Measurements from ENCODE around the gene DSG3. TPM values are rescaled to one million over a fixed set of nuclear protein-coding genes. Genes with fewer than 3 reads are reported as not detected.

The DSG3 gene
- total and polyA plus RNA-seq, 2 of the 13 experiments (the other 11 are each of a cell fraction or from before 2014, with no cell fraction given): not detected

DNA sequence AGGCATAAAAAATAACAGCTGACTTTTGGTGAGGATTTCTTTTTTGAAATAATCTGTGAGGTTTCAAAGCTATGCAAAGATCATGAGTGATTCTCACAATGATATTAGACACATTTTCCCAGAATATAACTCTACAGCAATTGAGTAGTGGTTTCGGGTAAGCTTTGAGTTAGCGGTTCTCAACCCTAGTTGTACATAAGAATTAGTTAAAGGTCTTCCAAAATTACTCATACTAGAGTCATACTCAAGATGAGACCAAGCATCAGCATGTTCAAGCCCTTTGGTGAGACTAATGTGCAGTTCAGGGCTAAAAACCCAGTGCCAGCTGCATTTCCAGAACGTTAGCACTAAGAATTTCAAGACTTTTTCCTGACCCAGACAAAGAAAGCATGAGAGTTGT, 39.9 kb upstream of the DSG3 start (continued):
- TF ChIP-seq FOSL1 (CRISPR knock-in tag; IDR thresholded peaks at IDR 0.05; ENCODE audit: borderline replicate concordance): no peak
- TF ChIP-seq POLR2A (IDR thresholded peaks at IDR 0.05; ENCODE audit: insufficient read depth in 1 of 2, low read depth in 2 of 2, low read length in 2 of 2): no peak
- TF ChIP-seq ZNF766 (CRISPR knock-in tag; IDR thresholded peaks at IDR 0.05; ENCODE audit: borderline replicate concordance): no peak
- no peak for TF ChIP-seq TARDBP (CRISPR knock-in tag; IDR thresholded peaks at IDR 0.05)
- no peak for TF ChIP-seq ARID4A (CRISPR knock-in tag; IDR thresholded peaks at IDR 0.05; ENCODE audit: borderline replicate concordance)
- TF ChIP-seq ZBTB20 (CRISPR knock-in tag; IDR thresholded peaks at IDR 0.05; ENCODE audit: borderline replicate concordance, low read depth): no peak
- TF ChIP-seq TCF7 (IDR thresholded peaks at IDR 0.05; ENCODE audit: low read depth): no peak
- TF ChIP-seq ATF7-NPFF (CRISPR knock-in tag; IDR thresholded peaks at IDR 0.05; ENCODE audit: low read depth): no peak
- TF ChIP-seq SP140L (CRISPR knock-in tag; IDR thresholded peaks at IDR 0.05; ENCODE audit: borderline replicate concordance): no peak
- TF ChIP-seq GPBP1L1 (CRISPR knock-in tag; IDR thresholded peaks at IDR 0.05): no peak
- TF ChIP-seq EED (CRISPR knock-in tag; IDR thresholded peaks at IDR 0.05): no peak
